Neural progenitor cell (in vitro differentiated cells): ENCODE data around the gene SCAI. TPM values are rescaled to one million over a fixed set of nuclear protein-coding genes. Genes with fewer than 3 reads are reported as not detected.
A peak's percentile ranks its signal among the peaks of the same experiment; 100 is the strongest.

Experiments
- DNase-seq: peaks from one replicate; pipeline ENCODE4 v3.0.0-alpha.2; 2016; ENCODE audit warnings: low spot score
- H2AFZ ChIP-seq: fragments of 200-600 bp; sonication (generic); replicated peaks from 2 replicates; pipeline ENCODE4 v1.6.1; 2016; ENCODE audit warnings: antibody characterized with exemption
- H3F3A ChIP-seq: fragments of 200-600 bp; sonication (generic); 2 replicates; pipeline ENCODE4 v1.6.1; 2016; ENCODE audit warnings: antibody characterized with exemption, low read depth
- H3K27ac ChIP-seq: fragments of 200-600 bp; sonication (generic); 2 replicates; pipeline ENCODE4 v1.5.1; 2016; ENCODE audit warnings: mild to moderate bottlenecking
- H3K27me3 ChIP-seq: fragments of 200-600 bp; sonication (generic); 2 replicates; pipeline ENCODE4 v1.6.1; 2016; ENCODE audit warnings: mild to moderate bottlenecking, moderate library complexity
- H3K36me3 ChIP-seq: fragments of 200-600 bp; sonication (generic); 2 replicates; pipeline ENCODE4 v1.5.1; 2016
- H3K4me1 ChIP-seq: fragments of 200-600 bp; sonication (generic); 2 replicates; pipeline ENCODE4 v1.6.1; 2016; ENCODE audit warnings: mixed run types
- H3K4me2 ChIP-seq: fragments of 200-600 bp; sonication (generic); 2 replicates; pipeline ENCODE4 v1.6.1; 2016
- H3K4me3 ChIP-seq: fragments of 200-600 bp; sonication (generic); 2 replicates; pipeline ENCODE4 v1.5.1; 2016
- H3K79me2 ChIP-seq: fragments of 200-600 bp; sonication (generic); 2 replicates; pipeline ENCODE4 v1.6.1; 2016; ENCODE audit warnings: low read depth
- H3K9ac ChIP-seq: fragments of 200-600 bp; sonication (generic); 2 replicates; pipeline ENCODE4 v1.6.1; 2016
- H3K9me3 ChIP-seq: fragments of 200-600 bp; sonication (generic); 2 replicates; pipeline ENCODE4 v1.5.1; 2016; ENCODE audit warnings: low read depth
- H4K20me1 ChIP-seq: fragments of 200-600 bp; sonication (generic); 2 replicates; pipeline ENCODE4 v1.6.1; 2016; ENCODE audit warnings: low read depth
- H3K27ac Mint-ChIP-seq: 3 replicates; pipeline ENCODE4 v1.8.0; 2021; ENCODE audit warnings: mixed read lengths
- H3K27me3 Mint-ChIP-seq: 2 replicates; pipeline ENCODE4 v1.8.0; 2022; ENCODE audit warnings: low read depth, mild to moderate bottlenecking, inconsistent platforms, moderate library complexity, mixed read lengths; ENCODE audit not compliant: insufficient read depth
- H3K36me3 Mint-ChIP-seq: 3 replicates; pipeline ENCODE4 v1.8.0; 2021; ENCODE audit warnings: mixed read lengths
- H3K4me1 Mint-ChIP-seq: 3 replicates; pipeline ENCODE4 v1.8.0; 2021; ENCODE audit warnings: mixed read lengths
- H3K4me3 Mint-ChIP-seq: 3 replicates; pipeline ENCODE4 v1.8.0; 2021; ENCODE audit warnings: mild to moderate bottlenecking, moderate library complexity, mixed read lengths
- H3K9me3 Mint-ChIP-seq: 3 replicates; pipeline ENCODE4 v1.8.0; 2020; ENCODE audit warnings: mixed read lengths
- CTCF ChIP-seq: fragments of 200-600 bp; sonication (generic); IDR thresholded peaks from 2 replicates; pipeline ENCODE4 v1.5.1; 2017; ENCODE audit warnings: antibody characterized with exemption, mild to moderate bottlenecking
- EZH2 ChIP-seq: fragments of 200-600 bp; sonication (generic); IDR thresholded peaks from 2 replicates; pipeline ENCODE4 v1.6.1; 2017; ENCODE audit warnings: antibody characterized with exemption, mild to moderate bottlenecking, moderate library complexity
- EZH2phosphoT487 ChIP-seq: fragments of 200-600 bp; sonication (generic); IDR thresholded peaks from 2 replicates; pipeline ENCODE4 v1.6.1; 2017; ENCODE audit warnings: antibody characterized with exemption
- total RNA-seq: library from RNA; depleted of rRNA; stranded (reverse); fragments of >200 nt; gene quantifications from 2 replicates; pipeline ENCODE4 v1.2.3, GENCODE V29; 2015; ENCODE audit warnings: low replicate concordance

Gene SCAI
- total RNA-seq, 1 donor from 2014 or later, result 30.2 TPM

- H3K36me3 ChIP-seq, result peaks cover 16% of the 10 kb centered on the region
- H3K27ac ChIP-seq, result no peak overlapping the region
- H2AFZ ChIP-seq, result no peak overlapping the region
Measured at GRCh38 chr9:125066839-125067619, 76.3 kb downstream of the SCAI start.

GRCh38 chr9:125061391-125061790, 81.9 kb downstream of the SCAI start:
- Histone ChIP-seq H3K27ac (no peak overlapping the region), H3K9me3 (no peaks in the 10 kb centered on the region), H3K4me1 (no peaks in the 10 kb centered on the region), H3K4me2 (no peak overlapping the region), H2AFZ (no peak overlapping the region), H3K27me3 (no peaks in the 10 kb centered on the region), H3F3A (no peaks in the 10 kb centered on the region), H3K4me3 (no peak overlapping the region), H3K9ac (no peak overlapping the region), H4K20me1 (peaks cover 7% of the 10 kb centered on the region), H3K79me2 (peaks cover 15% of the 10 kb centered on the region), H3K36me3 (peaks cover 16% of the 10 kb centered on the region)
- TF ChIP-seq EZH2, result no peak
- no peak for TF ChIP-seq EZH2phosphoT487
- TF ChIP-seq CTCF, result no peak
- DNase-seq, result no peak
- no peaks in the 10 kb centered on the region for H3K4me1 Mint-ChIP-seq
- H3K9me3 Mint-ChIP-seq, result no peaks in the 10 kb centered on the region
- peaks cover 2% of the 10 kb centered on the region for H3K36me3 Mint-ChIP-seq
- no peak overlapping the region for H3K27ac Mint-ChIP-seq
- H3K27me3 Mint-ChIP-seq, result peaks cover 2% of the 10 kb centered on the region
- no peak overlapping the region for H3K4me3 Mint-ChIP-seq

More at GRCh38 chr9:125066839-125067619, 76.3 kb downstream of the SCAI start:
- TF ChIP-seq EZH2phosphoT487, result no peak
- H3K4me3 ChIP-seq, result no peak overlapping the region
- no peaks in the 10 kb centered on the region for H3K4me1 ChIP-seq
- peaks cover 15% of the 10 kb centered on the region for H3K79me2 ChIP-seq
- H3K4me3 Mint-ChIP-seq, result no peak overlapping the region
- H3F3A ChIP-seq, result no peaks in the 10 kb centered on the region
- H3K9me3 ChIP-seq, result no peaks in the 10 kb centered on the region
- no peaks in the 10 kb centered on the region for H3K9me3 Mint-ChIP-seq
- no peak overlapping the region for H3K27ac Mint-ChIP-seq
- H4K20me1 ChIP-seq, result no peaks in the 10 kb centered on the region
- H3K4me2 ChIP-seq, result no peak overlapping the region
- no peaks in the 10 kb centered on the region for H3K27me3 ChIP-seq
- no peak for DNase-seq
- H3K4me1 Mint-ChIP-seq, result no peaks in the 10 kb centered on the region
- no peaks in the 10 kb centered on the region for H3K36me3 Mint-ChIP-seq
- no peaks in the 10 kb centered on the region for H3K27me3 Mint-ChIP-seq
- no peak overlapping the region for H3K9ac ChIP-seq

- H3K4me2 ChIP-seq, result peak overlapping the region; percentile 11
- H3K4me1 Mint-ChIP-seq, result peaks cover 17% of the 10 kb centered on the region
- H3K79me2 ChIP-seq, result peaks cover 5% of the 10 kb centered on the region
- peaks cover 14% of the 10 kb centered on the region for H3K36me3 Mint-ChIP-seq
- no peaks in the 10 kb centered on the region for H3F3A ChIP-seq
- H3K27ac ChIP-seq, result no peak overlapping the region
- peaks cover 2% of the 10 kb centered on the region for H3K27me3 Mint-ChIP-seq
- H3K9me3 Mint-ChIP-seq, result no peaks in the 10 kb centered on the region
- H3K4me1 ChIP-seq, result peaks cover 7% of the 10 kb centered on the region
- TF ChIP-seq CTCF (no peak), EZH2 (no peak), EZH2phosphoT487 (no peak)
- no peaks in the 10 kb centered on the region for H3K27me3 ChIP-seq
- peak overlapping the region; percentile 59 for H3K4me3 Mint-ChIP-seq
- peak overlapping the region; percentile 42 for H3K27ac Mint-ChIP-seq
- no peaks in the 10 kb centered on the region for H3K36me3 ChIP-seq
- H3K4me3 ChIP-seq, result no peak overlapping the region
- no peaks in the 10 kb centered on the region for H3K9me3 ChIP-seq
- H3K9ac ChIP-seq, result no peak overlapping the region
- no peaks in the 10 kb centered on the region for H4K20me1 ChIP-seq
- no peak overlapping the region for H2AFZ ChIP-seq
- DNase-seq, result peak; percentile 49
Measured at GRCh38 chr9:125049212-125050049, 93.9 kb downstream of the SCAI start.
